Activated CD4-positive, alpha-beta T cell treated with anti-CD3 and anti-CD28 coated beads, Interleukin-2, Interleukin-6, amounts not matched to agents 100 ng/mL and 50 ng/mL, durations not matched to agents 16 hours and 8 hours (primary cell): ENCODE results near the gene ULK4.
"Not testable (repeated sequence)": the region's sequence is repeated elsewhere in the genome, so short reads cannot be mapped to it uniquely, and the experiment has no call there.

Experiments used
- DNase-seq: peaks from one replicate; pipeline ENCODE4 v3.0.0-alpha.2; 2020

Gene ULK4

DNA sequence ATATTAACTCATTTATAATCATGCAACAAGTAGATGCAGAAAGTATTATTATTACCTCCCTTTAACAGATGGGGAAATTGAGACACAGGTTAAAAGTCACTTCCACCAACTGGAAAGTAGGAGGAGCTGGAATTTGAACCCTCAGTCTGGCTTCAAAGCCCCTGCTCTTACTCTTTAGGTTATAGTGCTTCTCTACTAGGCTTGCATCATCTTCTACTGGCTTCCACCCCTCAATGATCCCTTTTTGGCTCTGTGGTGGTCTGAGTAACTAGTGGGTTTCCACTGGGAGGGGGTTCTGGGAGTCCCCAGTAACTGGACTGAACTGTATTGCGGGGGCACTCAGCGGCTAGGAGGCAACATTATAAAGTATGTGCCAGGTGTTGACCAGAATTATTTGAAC is 671.6 kb downstream of the ULK4 start:
- DNase-seq: no peak

DNA sequence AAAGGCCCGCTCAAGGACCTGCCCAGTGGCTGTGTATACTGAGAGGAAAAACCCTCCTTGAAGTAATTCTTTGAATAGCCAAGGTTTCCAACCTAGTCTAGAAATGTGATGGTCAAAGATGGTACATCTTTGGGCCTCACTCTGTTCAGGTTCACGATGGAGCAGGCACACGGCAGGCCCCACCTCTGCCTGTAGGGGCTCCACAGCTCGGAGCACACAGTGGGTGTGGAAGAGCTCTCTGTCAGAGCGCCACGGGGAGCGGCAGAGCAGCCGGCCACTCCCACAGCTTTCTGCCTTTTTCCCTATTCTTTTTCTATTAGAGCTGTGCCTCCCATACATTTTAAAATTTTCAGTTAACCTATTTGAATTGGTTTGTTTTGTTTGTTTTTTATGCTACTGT is 673.1 kb downstream of the ULK4 start:
- DNase-seq: no peak

- DNase-seq: no peak
Measured at GRCh38 chr3:41286305-41286704, 675.6 kb downstream of the ULK4 start.

DNA sequence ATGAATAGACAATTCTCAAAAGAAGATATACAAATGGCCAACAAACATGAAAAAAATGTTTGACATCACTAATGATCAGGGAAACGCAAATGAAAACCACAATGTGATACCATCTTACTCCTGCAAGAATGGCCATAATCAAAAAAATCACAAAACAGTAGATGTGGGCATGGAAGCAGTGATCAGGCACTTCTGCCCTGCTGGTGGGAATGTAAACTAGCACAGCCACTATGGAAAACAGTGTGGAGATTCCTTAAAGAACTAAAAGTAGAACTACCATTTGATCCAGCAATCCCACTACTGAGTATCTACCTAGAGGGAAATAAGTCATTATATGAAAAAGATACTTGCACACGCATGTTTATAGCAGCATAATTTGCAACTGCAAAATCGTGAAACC is 677.0 kb downstream of the ULK4 start:
- DNase-seq: not testable (repeated sequence)

DNA sequence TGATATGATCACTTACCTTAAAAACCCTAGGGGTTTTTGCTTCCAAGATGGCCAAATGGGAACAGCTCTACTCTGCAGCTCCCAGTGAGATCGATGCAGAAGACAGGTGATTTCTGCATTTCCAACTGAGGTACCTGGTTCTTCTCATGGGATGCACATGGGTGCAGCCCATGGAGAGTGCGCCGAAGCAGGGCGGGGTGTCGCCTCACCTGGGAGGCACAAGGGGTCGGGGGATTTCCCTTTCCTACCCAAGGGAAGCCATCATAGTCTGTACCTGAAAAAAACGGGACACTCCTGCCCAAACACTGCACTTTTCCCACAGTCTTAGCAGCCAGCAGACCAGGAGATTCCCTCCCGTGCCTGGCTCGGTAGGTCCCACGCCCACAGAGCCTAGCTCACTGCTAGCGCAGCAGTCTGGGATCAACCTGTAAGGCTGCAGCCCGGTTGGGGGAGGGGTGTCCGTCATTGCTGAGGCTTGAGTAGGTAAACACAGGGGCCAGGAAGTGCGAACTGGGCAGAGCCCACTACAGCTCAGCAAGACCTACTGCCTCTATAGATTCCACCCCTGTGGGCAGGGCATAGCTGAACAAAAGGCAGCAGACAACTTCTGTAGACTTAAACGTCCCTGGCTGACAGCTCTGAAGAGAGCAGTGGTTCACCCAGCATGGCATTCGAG is 684.0 kb downstream of the ULK4 start:
- DNase-seq: no peak

- DNase-seq: no peak
Measured at GRCh38 chr3:41276191-41276590, 685.7 kb downstream of the ULK4 start.

DNA sequence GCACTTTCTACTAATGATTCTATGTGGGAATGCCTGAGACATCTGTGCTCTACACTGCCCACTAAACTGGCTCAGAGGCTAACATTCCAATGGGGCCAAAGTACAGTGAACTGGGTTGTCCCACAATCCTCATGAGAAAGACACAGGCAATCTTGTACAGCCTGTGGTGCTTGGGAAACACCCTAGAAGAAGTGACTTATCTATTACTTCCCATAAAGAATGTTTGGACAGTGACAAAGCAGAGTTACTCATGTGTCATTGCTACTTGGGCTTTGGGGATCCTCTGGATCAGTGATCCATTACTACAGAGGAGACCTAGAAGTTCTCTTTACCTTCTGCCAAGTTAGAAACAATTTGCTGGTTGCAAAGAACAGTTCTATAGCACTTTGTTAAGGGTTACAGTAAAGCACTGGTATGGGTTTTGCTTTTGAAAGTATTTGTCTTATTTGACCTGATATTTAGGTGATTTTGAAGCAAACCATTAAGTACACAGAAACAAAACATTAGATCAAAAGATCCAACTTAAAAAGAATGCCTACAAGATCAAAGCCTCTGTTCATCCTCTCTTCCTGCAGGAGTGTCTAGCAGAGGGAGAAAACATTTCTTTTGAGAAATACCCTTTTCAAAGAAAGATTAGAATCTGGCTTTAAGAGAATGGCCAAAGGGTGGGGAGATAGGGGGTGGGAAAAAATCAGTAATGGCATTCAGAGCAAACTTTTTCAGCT is 686.8 kb downstream of the ULK4 start:
- no peak for DNase-seq

DNA sequence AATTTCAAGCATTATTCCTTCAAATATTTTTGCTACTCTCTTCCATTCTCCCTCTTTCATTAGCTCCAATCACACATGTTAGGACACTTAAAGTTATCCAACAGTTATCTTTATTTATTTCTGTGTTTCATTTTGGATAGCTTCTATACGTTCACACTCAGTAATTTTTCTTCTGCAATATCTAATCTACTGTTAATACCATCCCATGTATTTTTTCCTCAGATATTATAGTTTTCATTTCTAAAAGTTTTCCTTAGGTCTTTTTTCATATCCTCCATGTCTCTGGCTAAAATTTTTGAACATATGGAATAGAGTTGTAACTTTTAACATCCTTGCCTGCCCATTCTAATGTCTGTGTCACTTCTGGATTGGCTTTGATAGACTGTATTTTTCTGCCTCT is 689.2 kb downstream of the ULK4 start:
- no peak for DNase-seq

DNA sequence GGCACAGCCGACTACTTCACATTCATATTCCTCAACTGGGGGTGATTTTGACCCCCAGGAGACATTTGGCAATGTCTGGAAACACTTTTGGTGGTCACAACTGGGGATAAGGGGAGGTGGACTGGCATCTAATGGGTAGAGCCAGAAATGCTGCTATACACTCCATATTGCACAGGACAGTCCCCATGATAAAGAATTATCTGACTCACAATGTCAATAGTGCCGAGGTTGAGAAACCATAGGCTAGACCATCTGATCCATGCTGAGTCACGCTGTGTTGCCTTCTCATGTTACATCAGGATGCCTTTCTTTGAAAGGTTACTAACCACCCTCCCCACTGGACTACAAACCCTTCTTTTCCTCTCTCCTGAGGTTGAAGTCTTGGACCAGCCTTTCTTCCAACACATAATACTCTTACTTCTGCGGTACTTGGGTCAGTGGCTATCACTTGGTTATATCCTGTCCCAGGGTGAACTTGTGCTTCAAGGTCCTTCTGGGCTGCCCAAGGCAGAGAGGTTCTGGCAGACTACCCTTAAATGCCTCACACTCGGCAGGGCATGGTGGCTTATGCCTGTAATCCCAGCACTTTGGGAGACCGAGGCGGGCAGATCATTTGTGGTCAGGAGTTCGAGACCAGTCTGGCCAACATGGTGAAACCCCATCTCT is 693.8 kb downstream of the ULK4 start:
- no peak for DNase-seq

DNA sequence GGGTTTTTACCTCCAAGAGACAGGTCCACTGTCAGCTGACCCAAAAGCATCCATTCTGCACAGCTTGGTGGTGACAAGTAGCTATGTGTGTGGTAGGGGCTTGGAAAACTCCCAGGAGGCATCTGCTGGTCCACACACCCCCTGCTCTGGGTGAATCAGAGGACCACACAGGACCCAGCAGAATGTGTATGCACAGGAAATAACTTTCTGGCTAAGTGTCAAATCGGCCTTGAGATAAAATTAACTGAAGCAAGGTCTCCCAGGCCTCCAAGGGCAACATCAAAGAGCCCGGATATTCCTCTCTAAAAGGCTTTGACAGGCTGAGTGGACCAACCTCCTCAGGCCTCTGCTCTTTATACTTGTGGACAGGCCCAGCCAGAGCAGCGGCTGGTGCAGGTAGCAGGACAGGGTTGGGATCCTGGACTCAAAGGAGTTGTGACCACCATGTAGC is 696.1 kb downstream of the ULK4 start:
- DNase-seq: no peak

GRCh38 chr3:41265011-41265545 is 696.8 kb downstream of the ULK4 start:
- no peak for DNase-seq

GRCh38 chr3:41260063-41260450 is 701.8 kb downstream of the ULK4 start:
- DNase-seq: no peak

- no peak for DNase-seq
Measured at GRCh38 chr3:41259449-41260062, 702.3 kb downstream of the ULK4 start.

DNA sequence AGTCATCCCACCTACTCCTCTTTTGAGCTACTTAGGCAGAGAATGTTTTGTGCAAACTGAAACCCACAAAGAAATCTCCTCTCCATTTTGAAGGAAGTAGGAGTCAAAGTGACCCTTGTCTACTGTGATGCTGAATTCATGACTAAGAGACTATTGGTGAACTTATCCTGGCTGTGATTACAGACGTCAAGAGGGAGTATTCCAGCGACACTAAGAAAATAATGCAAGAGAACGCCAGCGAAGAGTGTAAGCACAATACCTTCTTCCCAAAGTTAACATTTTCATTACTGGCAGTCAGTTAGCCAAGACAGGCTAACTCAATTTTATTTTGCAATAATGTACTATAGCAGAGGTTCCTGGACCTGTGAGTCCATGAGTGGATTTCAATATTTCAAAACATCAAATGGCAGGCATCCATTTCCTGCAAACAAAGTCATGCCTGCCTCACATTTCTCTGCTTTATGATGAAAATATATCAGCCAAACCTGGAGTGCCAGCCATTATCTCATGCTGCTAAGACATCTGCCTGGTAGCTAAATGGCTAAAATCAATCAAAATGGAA is 703.6 kb downstream of the ULK4 start:
- DNase-seq: no peak

GRCh38 chr3:41251593-41251992 is 710.3 kb downstream of the ULK4 start:
- no peak for DNase-seq

GRCh38 chr3:41250825-41251224 is 711.1 kb downstream of the ULK4 start:
- DNase-seq: no peak

GRCh38 chr3:41249318-41249717 is 712.6 kb downstream of the ULK4 start:
- no peak for DNase-seq

GRCh38 chr3:41248525-41248924 is 713.4 kb downstream of the ULK4 start:
- DNase-seq: no peak

GRCh38 chr3:41247055-41248004 is 714.6 kb downstream of the ULK4 start:
- DNase-seq: no peak

- no peak for DNase-seq
Measured at GRCh38 chr3:41244620-41245336, 717.1 kb downstream of the ULK4 start.

GRCh38 chr3:41243183-41243582 is 718.7 kb downstream of the ULK4 start:
- no peak for DNase-seq
